ENCODE data around the gene PTPN3. TPM values are rescaled to one million over a fixed set of nuclear protein-coding genes. Genes with fewer than 3 reads are reported as not detected.

PTPN3 gene
- total and polyA plus RNA-seq, 2 experiments from 2014 or later = 1.4 to 2.6 TPM

- no peaks in the 10 kb centered on the region for H3K36me3 ChIP-seq (ENCODE audit: insufficient read depth)
- Mint-ChIP-seq H3K27me3 (ENCODE audit: insufficient read depth, low read depth, poor library complexity) (peaks cover 3% of the 10 kb centered on the region), H3K4me3 (no peak overlapping the region), H3K4me1 (peaks cover 18% of the 10 kb centered on the region), H3K9me3 (no peaks in the 10 kb centered on the region), H3K36me3 (ENCODE audit: low read depth) (no peaks in the 10 kb centered on the region), H3K27ac (0 out of 2 replicates have a peak overlapping the region, but pooled peaks have one; percentile 20)
- no peaks in the 10 kb centered on the region for H3F3A ChIP-seq (replicated peaks; ENCODE audit: low read depth)
- H3K79me2 ChIP-seq (replicated peaks; ENCODE audit: insufficient read depth) = no peaks in the 10 kb centered on the region
- DNase-seq (ENCODE audit: low spot score) = peak; percentile 70
- H4K20me1 ChIP-seq (replicated peaks; ENCODE audit: insufficient read depth) = no peaks in the 10 kb centered on the region
- peak overlapping the region; percentile 52; the same call in 1 of the 2 replicates for H3K4me2 ChIP-seq
- H2AFZ ChIP-seq = no peak overlapping the region
- no peaks in the 10 kb centered on the region for H3K27me3 ChIP-seq (ENCODE audit: insufficient read depth)
- TF ChIP-seq JUNB (IDR thresholded peaks at IDR 0.05; ENCODE audit: unreplicated experiment) (no peak), CTCF (conservative IDR thresholded peaks at IDR 0.05; ENCODE audit: low read depth in 2 of 2) (peak in 1 of 2 experiments; percentile 56; a peak in 2 of 4 replicates), EZH2phosphoT487 (IDR thresholded peaks at IDR 0.05; ENCODE audit: unreplicated experiment) (no peak)
- peaks cover 19% of the 10 kb centered on the region for H3K4me1 ChIP-seq (ENCODE audit: insufficient read depth)
- H3K9me2 ChIP-seq (ENCODE audit: insufficient read depth) = no peaks in the 10 kb centered on the region
- H3K4me3 ChIP-seq = no peak overlapping the region
- ATAC-seq = peak; percentile 85
- no peak overlapping the region for H3K27ac ChIP-seq (ENCODE audit: low read depth)
Measured at GRCh38 chr9:109455861-109456260, 42.2 kb downstream of the PTPN3 start.

DNA sequence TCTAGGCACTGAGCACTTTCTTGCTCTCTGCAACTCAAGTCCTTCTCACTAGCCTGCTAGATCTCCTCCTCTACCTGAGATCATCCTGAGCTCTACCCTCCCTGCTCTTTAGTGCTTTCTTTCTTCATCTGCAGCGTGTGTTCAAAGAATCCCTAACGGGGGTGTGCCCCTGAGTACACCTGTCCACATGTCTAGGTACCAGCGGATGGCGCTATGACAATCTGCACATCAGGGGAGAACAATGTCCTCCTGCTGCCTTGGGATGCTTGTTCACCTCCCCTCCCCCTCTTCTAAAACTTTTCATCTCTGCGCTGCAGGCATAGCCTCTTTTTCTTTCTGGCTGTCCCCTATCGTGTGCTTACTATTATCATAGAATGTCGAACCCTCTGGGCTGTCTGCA, 42.7 kb downstream of the PTPN3 start:
- H3K79me2 ChIP-seq (replicated peaks; ENCODE audit: insufficient read depth) = no peaks in the 10 kb centered on the region
- H3K4me2 ChIP-seq = peak overlapping the region; percentile 52; the same call in 1 of the 2 replicates
- ATAC-seq = peak; percentile 60
- peak; percentile 73 for DNase-seq (ENCODE audit: low spot score)
- Mint-ChIP-seq H3K36me3 (ENCODE audit: low read depth) (no peaks in the 10 kb centered on the region), H3K27ac (no peak overlapping the region), H3K4me1 (peaks cover 18% of the 10 kb centered on the region), H3K4me3 (no peak overlapping the region), H3K9me3 (no peaks in the 10 kb centered on the region), H3K27me3 (ENCODE audit: insufficient read depth, low read depth, poor library complexity) (peaks cover 3% of the 10 kb centered on the region)
- H3K4me3 ChIP-seq = no peak overlapping the region
- peak; percentile 58 to 69 for TF ChIP-seq CTCF (conservative IDR thresholded peaks at IDR 0.05; ENCODE audit: low read depth in 2 of 2)
- TF ChIP-seq NANOG (IDR thresholded peaks at IDR 0.05; ENCODE audit: borderline replicate concordance) = no peak
- no peaks in the 10 kb centered on the region for H3K36me3 ChIP-seq (ENCODE audit: insufficient read depth)
- H3F3A ChIP-seq (replicated peaks; ENCODE audit: low read depth) = no peaks in the 10 kb centered on the region
- no peak overlapping the region for H2AFZ ChIP-seq
- H3K27me3 ChIP-seq (ENCODE audit: insufficient read depth) = no peaks in the 10 kb centered on the region
- no peaks in the 10 kb centered on the region for H4K20me1 ChIP-seq (replicated peaks; ENCODE audit: insufficient read depth)
- H3K4me1 ChIP-seq (ENCODE audit: insufficient read depth) = peaks cover 19% of the 10 kb centered on the region
- no peak overlapping the region for H3K27ac ChIP-seq (ENCODE audit: low read depth)
- H3K9me2 ChIP-seq (ENCODE audit: insufficient read depth) = no peaks in the 10 kb centered on the region

DNA sequence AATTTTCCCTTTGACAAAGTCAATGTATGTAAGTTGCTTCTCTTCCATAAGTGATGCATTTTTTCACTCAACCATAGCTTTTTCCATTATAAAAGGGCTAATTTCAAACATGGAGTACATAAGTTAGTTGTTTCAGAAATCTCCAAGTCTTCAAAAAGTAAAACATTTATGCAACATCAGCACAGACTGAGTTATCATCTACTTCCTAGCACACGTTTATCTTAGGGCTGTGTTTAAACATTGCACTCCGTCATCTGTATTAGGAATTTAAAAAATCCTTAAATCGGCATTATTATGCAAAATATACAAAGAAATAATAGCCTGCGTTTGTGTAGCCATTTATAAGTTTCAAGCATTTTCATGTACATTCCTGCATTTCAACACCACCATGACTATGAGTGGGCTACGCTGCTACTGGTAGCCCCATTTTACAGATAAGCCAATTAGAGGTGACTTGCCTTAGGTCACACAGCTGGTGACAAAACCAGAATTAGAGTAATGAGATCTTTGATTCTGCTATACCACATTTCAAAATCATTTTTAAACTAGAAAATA, 43.4 kb downstream of the PTPN3 start:
- no peaks in the 10 kb centered on the region for H3F3A ChIP-seq (replicated peaks; ENCODE audit: low read depth)
- H3K4me3 ChIP-seq = no peak overlapping the region
- H3K79me2 ChIP-seq (replicated peaks; ENCODE audit: insufficient read depth) = no peaks in the 10 kb centered on the region
- H3K9me2 ChIP-seq (ENCODE audit: insufficient read depth) = no peaks in the 10 kb centered on the region
- H3K4me1 ChIP-seq (ENCODE audit: insufficient read depth) = peaks cover 21% of the 10 kb centered on the region
- Mint-ChIP-seq H3K36me3 (ENCODE audit: low read depth) (no peaks in the 10 kb centered on the region), H3K9me3 (no peaks in the 10 kb centered on the region), H3K27ac (no peak overlapping the region), H3K4me3 (no peak overlapping the region), H3K27me3 (ENCODE audit: insufficient read depth, low read depth, poor library complexity) (peaks cover 2% of the 10 kb centered on the region), H3K4me1 (peaks cover 18% of the 10 kb centered on the region)
- no peaks in the 10 kb centered on the region for H3K36me3 ChIP-seq (ENCODE audit: insufficient read depth)
- ATAC-seq (no peak), DNase-seq (ENCODE audit: low spot score) (no peak)
- no peaks in the 10 kb centered on the region for H4K20me1 ChIP-seq (replicated peaks; ENCODE audit: insufficient read depth)
- H3K27ac ChIP-seq (ENCODE audit: low read depth) = no peak overlapping the region
- no peaks in the 10 kb centered on the region for H3K27me3 ChIP-seq (ENCODE audit: insufficient read depth)
- no peak overlapping the region for H3K4me2 ChIP-seq
- no peak overlapping the region for H2AFZ ChIP-seq
- TF ChIP-seq ZNF331 (CRISPR knock-in tag; IDR thresholded peaks at IDR 0.05; ENCODE audit: low read depth) = no peak
- TF ChIP-seq EZH2 (IDR thresholded peaks at IDR 0.05; ENCODE audit: low read depth, unreplicated experiment) = no peak
- TF ChIP-seq, protein P1, sequence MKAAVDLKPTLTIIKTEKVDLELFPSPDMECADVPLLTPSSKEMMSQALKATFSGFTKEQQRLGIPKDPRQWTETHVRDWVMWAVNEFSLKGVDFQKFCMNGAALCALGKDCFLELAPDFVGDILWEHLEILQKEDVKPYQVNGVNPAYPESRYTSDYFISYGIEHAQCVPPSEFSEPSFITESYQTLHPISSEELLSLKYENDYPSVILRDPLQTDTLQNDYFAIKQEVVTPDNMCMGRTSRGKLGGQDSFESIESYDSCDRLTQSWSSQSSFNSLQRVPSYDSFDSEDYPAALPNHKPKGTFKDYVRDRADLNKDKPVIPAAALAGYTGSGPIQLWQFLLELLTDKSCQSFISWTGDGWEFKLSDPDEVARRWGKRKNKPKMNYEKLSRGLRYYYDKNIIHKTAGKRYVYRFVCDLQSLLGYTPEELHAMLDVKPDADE (IDR thresholded peaks at IDR 0.05) = no peak
- no peak for TF ChIP-seq NANOG (IDR thresholded peaks at IDR 0.05; ENCODE audit: borderline replicate concordance)
- TF ChIP-seq CREB1 (CRISPR knock-in tag; IDR thresholded peaks at IDR 0.05; ENCODE audit: low read depth) = no peak
- TF ChIP-seq STAT1 (IDR thresholded peaks at IDR 0.05; ENCODE audit: unreplicated experiment) = no peak
- TF ChIP-seq POLR2AphosphoS5 (IDR thresholded peaks at IDR 0.05; ENCODE audit: low read depth) = no peak
- TF ChIP-seq JUNB (IDR thresholded peaks at IDR 0.05; ENCODE audit: unreplicated experiment) = no peak
- no peak for TF ChIP-seq EZH2phosphoT487 (IDR thresholded peaks at IDR 0.05; ENCODE audit: unreplicated experiment)
- TF ChIP-seq ZNF114 (CRISPR knock-in tag; IDR thresholded peaks at IDR 0.05) = no peak
